ENCODE results near the gene NPAS3.

The NPAS3 gene

GRCh38 chr14:33493990-33494389 is 555.3 kb downstream of the NPAS3 start (continued):
- TF ChIP-seq ZNF133 (tag by site-specific recombination; IDR thresholded peaks at IDR 0.05) (no peak), ZNF10 (tag by site-specific recombination; IDR thresholded peaks at IDR 0.05) (no peak), ZNF654 (tag by site-specific recombination; IDR thresholded peaks at IDR 0.05; ENCODE audit: low read depth) (no peak), ZNF521 (tag by site-specific recombination; IDR thresholded peaks at IDR 0.05) (no peak), ZNF114 (tag by site-specific recombination; IDR thresholded peaks at IDR 0.05) (no peak), ZBTB10 (tag by site-specific recombination; IDR thresholded peaks at IDR 0.05) (no peak), SETDB1 (IDR thresholded peaks at IDR 0.05; ENCODE audit: insufficient read length, low read length) (no peak), ZSCAN30 (tag by site-specific recombination; IDR thresholded peaks at IDR 0.05) (no peak), KLF7 (tag by site-specific recombination; IDR thresholded peaks at IDR 0.05; ENCODE audit: borderline replicate concordance) (no peak)

- ChIA-PET POLR2A (no interaction called here), CTCF (no interaction called here)
- no peaks in the 10 kb centered on the region for H3K9me3 ChIP-seq (ENCODE audit: control insufficient read depth, insufficient read depth, low read depth, low read length)
- H3K27ac ChIP-seq (ENCODE audit: extremely low read depth, low read depth, low read length), result no peak overlapping the region
- no peaks in the 10 kb centered on the region for H3K36me3 ChIP-seq (ENCODE audit: control insufficient read depth in 2 of 2, insufficient read depth in 1 of 2, low read length in 2 of 2)
- TF ChIP-seq ZNF596 (tag by site-specific recombination; IDR thresholded peaks at IDR 0.05), result no peak
- TF ChIP-seq ZNF843 (tag by site-specific recombination; IDR thresholded peaks at IDR 0.05), result no peak
- TF ChIP-seq SP7 (tag by site-specific recombination; IDR thresholded peaks at IDR 0.05), result no peak
- TF ChIP-seq ZNF140 (tag by site-specific recombination; IDR thresholded peaks at IDR 0.05), result no peak
- TF ChIP-seq YY2 (tag by site-specific recombination; IDR thresholded peaks at IDR 0.05), result no peak
- no peak for TF ChIP-seq ZNF23 (tag by site-specific recombination; IDR thresholded peaks at IDR 0.05; ENCODE audit: borderline replicate concordance)
- TF ChIP-seq ZNF549 (tag by site-specific recombination; IDR thresholded peaks at IDR 0.05), result no peak
- no peak overlapping the region for H3K4me3 ChIP-seq (ENCODE audit: low read depth, low read length)
- no peaks in the 10 kb centered on the region for H3K4me1 ChIP-seq (ENCODE audit: control insufficient read depth, insufficient read depth, low read length)
These were observed 561.0 kb downstream of the NPAS3 start for GRCh38 chr14:33499687-33500086.

- Histone ChIP-seq H3K4me1 (ENCODE audit: control insufficient read depth, insufficient read depth, low read length) (no peaks in the 10 kb centered on the region), H3K27ac (ENCODE audit: extremely low read depth, low read depth, low read length) (no peak overlapping the region), H3K4me3 (ENCODE audit: low read depth, low read length) (no peak overlapping the region), H3K36me3 (ENCODE audit: control insufficient read depth in 2 of 2, insufficient read depth in 1 of 2, low read length in 2 of 2) (no peaks in the 10 kb centered on the region), H3K9me3 (ENCODE audit: control insufficient read depth, insufficient read depth, low read depth, low read length) (no peaks in the 10 kb centered on the region)
- ChIA-PET POLR2A (no interaction called here), CTCF (no interaction called here)
- no peak for TF ChIP-seq ZSCAN4 (tag by site-specific recombination; IDR thresholded peaks at IDR 0.05)
These were observed 565.8 kb downstream of the NPAS3 start for GRCh38 chr14:33504246-33505099.
